GM19463 (cell line): ENCODE measurements around the gene LUZP2.
"Not testable (repeated sequence)": the region's sequence is repeated elsewhere in the genome, so short reads cannot be mapped to it uniquely, and the experiment has no call there.

Source experiments
- ATAC-seq: cut with Tn5 transposase; IDR thresholded peaks from one replicate; pipeline ENCODE4 v1.9.1; 2021; ENCODE audit warnings: mild to moderate bottlenecking, moderate library complexity; ENCODE audit not compliant: unreplicated experiment

LUZP2 gene

GRCh38 chr11:24890426-24890825 is 393.6 kb downstream of the LUZP2 start:
- ATAC-seq, result no peak

- not testable (repeated sequence) for ATAC-seq
Measured at GRCh38 chr11:24891845-24892492, 395.1 kb downstream of the LUZP2 start.

GRCh38 chr11:24896118-24896835 is 399.4 kb downstream of the LUZP2 start:
- ATAC-seq, result no peak

- ATAC-seq, result no peak
Measured at GRCh38 chr11:24900514-24900913, 403.7 kb downstream of the LUZP2 start.

- ATAC-seq, result no peak
Measured at GRCh38 chr11:24900960-24901549, 404.2 kb downstream of the LUZP2 start.

- ATAC-seq, result no peak
Measured at GRCh38 chr11:24903555-24903954, 406.7 kb downstream of the LUZP2 start.

GRCh38 chr11:24925091-24925490 is 428.2 kb downstream of the LUZP2 start:
- no peak for ATAC-seq

GRCh38 chr11:24932110-24933000 is 435.5 kb downstream of the LUZP2 start:
- ATAC-seq, result no peak

GRCh38 chr11:24934733-24935439 is 438.0 kb downstream of the LUZP2 start:
- ATAC-seq, result no peak

- no peak for ATAC-seq
Measured at GRCh38 chr11:24944891-24945290, 448.0 kb downstream of the LUZP2 start.

GRCh38 chr11:24949406-24949805 is 452.6 kb downstream of the LUZP2 start:
- ATAC-seq, result no peak

- no peak for ATAC-seq
Measured at GRCh38 chr11:24963852-24964251, 467.0 kb downstream of the LUZP2 start.

- no peak for ATAC-seq
Measured at GRCh38 chr11:24965748-24966147, 468.9 kb downstream of the LUZP2 start.

- ATAC-seq, result not testable (repeated sequence)
Measured at GRCh38 chr11:24993903-24994302, 497.1 kb downstream of the LUZP2 start.

GRCh38 chr11:24999929-25000328 is 503.1 kb downstream of the LUZP2 start:
- ATAC-seq, result not testable (repeated sequence)

- ATAC-seq, result no peak
Measured at GRCh38 chr11:25037431-25037830, 540.6 kb downstream of the LUZP2 start.

- ATAC-seq, result no peak
Measured at GRCh38 chr11:25038131-25038530, 541.3 kb downstream of the LUZP2 start.

GRCh38 chr11:25039165-25039564 is 542.3 kb downstream of the LUZP2 start:
- ATAC-seq, result no peak

GRCh38 chr11:25048632-25049031 is 551.8 kb downstream of the LUZP2 start:
- ATAC-seq, result no peak

GRCh38 chr11:25052844-25053243 is 556.0 kb downstream of the LUZP2 start:
- ATAC-seq, result no peak

GRCh38 chr11:25057861-25058260 is 561.0 kb downstream of the LUZP2 start:
- ATAC-seq, result no peak
